Stimulated activated CD8-positive, alpha-beta memory T cell treated with anti-CD3 and anti-CD28 coated beads, Interleukin-2, amount 100 ng/mL, for 48 hours (primary cell): ENCODE results near the gene SP100.

Experiments
- DNase-seq, 2 donors: peaks; one replicate each; pipeline ENCODE4 v3.0.0-alpha.2; 2020; ENCODE audit warnings: low read depth in 2 of 2

SP100 gene

GRCh38 chr2:230542751-230543150 lies 126.8 kb downstream of the SP100 start:
- DNase-seq, result no peak

GRCh38 chr2:230552181-230552580 lies 136.2 kb downstream of the SP100 start:
- no peak for DNase-seq

GRCh38 chr2:230557065-230557464 lies 141.1 kb downstream of the SP100 start:
- no peak for DNase-seq

DNA sequence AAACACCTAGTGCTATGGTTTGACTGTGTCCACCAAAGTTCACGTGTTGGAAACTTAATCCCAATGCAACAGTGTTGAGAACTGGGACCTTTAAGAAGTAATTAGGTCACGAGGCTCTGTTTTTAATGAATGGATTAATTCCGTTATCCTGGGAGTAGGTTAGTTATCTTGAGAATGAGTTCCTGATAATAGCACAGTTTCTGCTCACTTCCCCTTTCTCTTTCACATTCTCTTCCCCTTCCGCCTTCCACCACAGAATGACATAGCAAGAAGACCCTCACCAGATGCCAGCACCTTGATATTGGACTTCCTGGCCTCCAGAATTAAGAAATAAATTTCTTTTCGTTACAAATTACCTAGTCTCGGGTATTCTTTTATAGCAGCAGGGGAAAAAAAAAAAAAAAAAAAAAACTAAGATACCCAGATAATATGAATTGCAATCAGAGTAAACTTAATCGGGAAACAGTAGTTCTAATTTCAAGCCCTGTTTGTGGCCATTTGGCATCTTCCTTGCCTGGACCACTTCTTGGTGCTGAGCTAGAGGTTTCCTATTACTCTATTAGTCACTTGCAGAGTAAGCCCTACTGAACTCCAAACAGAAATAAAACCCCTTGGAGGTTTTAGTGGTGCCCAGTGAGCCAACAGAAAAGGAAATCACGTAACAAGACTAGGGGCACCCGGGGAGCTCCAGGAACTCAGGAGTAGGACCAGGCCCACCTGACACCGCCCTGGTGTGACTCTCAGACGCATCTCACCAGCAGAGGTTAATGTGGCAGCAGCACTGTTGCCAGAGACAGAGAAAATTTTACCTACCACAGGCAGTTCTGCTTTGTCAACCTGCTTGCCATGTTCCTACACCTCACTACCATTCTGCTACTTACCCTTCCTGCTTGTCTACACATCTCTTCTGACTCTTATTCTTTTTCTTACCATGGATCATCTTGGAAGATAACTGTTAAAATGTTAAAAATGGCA lies 149.1 kb downstream of the SP100 start:
- no peak for DNase-seq

DNA sequence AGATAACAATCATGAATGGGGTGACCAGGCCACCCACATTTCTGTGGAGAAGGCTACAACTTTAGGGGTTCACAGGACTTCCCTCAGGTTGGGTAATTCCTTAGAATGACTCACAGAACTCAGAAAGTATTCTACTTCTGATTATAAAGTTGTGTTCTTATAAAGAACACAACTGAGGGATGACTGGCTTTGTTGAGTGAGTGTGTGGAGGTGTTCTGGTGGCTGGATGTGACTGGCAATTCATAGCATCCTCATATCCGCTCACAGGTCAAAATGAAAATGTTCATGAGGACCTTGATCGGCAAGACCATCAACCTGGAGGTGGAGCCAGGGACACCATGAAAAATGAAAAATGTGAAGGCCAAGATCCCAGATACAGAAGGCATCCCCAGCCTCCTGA lies 153.3 kb downstream of the SP100 start:
- no peak for DNase-seq

DNA sequence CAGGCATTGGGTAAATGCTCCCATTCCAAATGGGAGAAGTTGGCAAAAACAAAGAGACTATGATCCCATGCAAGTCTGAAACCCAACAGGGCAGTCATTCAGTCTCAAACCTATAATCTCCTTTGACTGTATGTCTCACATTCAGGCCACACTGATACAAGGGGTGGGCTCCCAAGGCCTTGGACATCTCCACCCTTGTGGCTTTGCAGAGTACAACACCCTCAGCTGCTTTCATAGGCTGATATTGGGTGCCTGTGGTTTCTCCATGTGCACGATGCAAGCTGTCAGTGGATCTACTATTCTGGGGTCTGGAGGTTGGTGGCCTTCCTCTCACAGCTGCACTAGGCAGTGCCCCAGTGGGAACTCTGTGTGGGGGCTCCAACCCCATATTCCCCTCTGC lies 155.0 kb downstream of the SP100 start:
- DNase-seq, result no peak

DNA sequence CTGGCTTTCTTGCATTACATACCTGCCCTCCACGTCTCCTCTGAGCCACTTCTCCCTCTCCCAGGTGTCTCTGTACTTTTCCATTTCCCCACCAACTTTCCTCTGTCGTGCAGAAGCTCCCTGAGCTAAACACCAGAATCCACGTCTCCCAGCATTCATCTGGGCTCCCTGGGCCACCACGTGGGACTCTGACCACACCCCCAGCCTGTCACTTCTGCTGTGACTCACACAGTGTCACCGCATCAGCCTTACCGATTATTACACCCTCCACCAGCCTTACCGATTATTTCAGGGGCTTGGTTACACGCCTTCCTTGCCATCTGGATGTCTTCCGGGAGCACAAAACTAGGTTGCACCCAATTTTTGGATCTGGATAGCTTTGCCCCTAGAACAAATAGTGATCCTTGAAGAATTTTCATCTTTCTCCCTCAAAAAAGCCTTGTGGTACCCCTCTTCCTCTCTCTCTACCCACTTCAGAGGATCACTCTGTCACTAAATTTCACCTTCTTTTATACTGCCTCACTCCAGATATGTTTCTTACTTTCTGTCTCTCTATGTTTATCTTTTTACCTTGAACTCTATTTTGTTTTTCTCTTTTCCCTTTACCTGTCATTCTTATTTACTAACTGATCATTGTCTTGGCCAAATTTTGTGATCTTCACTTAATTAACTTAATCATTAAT lies 159.8 kb downstream of the SP100 start:
- DNase-seq, result peak; percentile 49 to 53

DNA sequence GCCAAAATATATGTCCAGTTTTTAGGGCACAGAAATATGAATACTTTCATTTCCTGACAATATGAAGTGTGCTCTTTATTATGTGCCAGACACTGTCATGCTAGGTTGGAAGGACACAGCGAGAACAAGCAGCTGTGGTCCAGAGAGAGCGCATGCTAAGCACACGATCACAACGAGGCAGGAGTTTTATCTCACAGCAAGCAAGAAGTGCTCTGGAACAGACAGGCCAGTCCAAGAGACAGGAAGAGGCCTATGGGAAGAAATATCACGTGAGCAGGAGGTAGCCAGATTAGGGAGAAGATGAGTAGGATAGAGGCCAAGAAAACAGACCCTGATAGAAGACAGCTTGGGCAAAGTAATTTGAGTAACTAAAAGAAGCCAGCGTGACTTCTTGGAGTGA lies 161.1 kb downstream of the SP100 start:
- no peak for DNase-seq

GRCh38 chr2:230578106-230578505 lies 162.1 kb downstream of the SP100 start:
- DNase-seq, result no peak

- DNase-seq, result no peak
Measured at GRCh38 chr2:230582851-230583283, 166.9 kb downstream of the SP100 start.

GRCh38 chr2:230583581-230583980 lies 167.6 kb downstream of the SP100 start:
- DNase-seq, result no peak

- DNase-seq, result no peak
Measured at GRCh38 chr2:230586328-230586982, 170.5 kb downstream of the SP100 start.

GRCh38 chr2:230589025-230589424 lies 173.0 kb downstream of the SP100 start:
- DNase-seq, result no peak

DNA sequence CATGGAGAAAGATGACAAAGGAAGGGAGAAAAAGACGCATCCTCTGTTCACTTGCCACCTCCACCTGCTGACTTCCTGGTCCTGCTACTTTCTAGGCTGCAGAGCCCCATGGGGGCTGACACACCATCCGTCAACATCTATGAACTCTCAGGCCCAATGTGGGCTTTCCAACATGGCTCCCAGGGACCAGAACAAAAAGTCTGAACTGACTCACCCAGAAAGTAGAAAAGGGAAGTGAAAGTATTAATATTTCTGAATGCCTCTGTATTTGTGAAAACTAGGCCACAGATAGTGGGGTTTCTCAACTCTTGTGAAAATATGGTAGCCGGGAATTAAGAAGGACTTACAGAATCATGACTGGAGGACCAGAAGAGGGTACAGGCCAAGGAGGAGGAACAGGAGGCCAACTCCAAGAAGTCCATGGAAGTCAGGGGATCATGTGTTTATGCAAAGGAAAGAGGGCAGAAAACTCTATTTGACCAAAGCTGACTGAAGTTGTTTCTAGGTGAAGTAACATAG lies 173.6 kb downstream of the SP100 start:
- DNase-seq, result no peak

GRCh38 chr2:230590333-230590732 lies 174.3 kb downstream of the SP100 start:
- no peak for DNase-seq

DNA sequence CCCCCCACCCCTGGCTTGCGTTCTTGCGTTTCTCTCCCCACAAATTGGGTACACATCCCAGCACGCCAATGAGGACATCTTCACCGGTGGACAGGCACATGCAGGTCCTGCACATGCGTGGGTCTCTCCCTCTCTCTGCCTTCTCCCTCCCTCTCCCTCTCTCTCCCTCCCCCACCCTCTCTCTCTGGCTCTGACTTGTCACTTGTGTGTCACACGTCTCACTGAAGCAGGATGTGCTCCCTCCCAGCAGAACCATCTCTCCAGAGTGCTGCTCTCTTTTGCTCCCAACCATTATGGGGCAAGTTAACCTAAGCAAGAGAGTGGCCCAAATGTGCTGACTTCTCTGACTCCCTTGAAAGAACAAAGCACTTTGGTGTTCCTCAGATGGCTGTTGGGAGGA lies 175.8 kb downstream of the SP100 start:
- DNase-seq, result no peak

GRCh38 chr2:230592775-230593174 lies 176.8 kb downstream of the SP100 start:
- no peak for DNase-seq
